Esophagus mucosa (tissue), 1 donor: ENCODE data around the gene AP1G2. TPM values are rescaled to one million over a fixed set of nuclear protein-coding genes. Genes with fewer than 3 reads are reported as not detected.

ENCODE experiments used
- ATAC-seq: fragments of 200-7000 bp; cut with Tn5 transposase; one replicate; pipeline ENCODE4 v1.9.1; 2020
- total RNA-seq: library from RNA; stranded (reverse); gene quantifications from one replicate; pipeline ENCODE4 v1.2.4, GENCODE V29; 2023
- donor health status: DM: yes; HTN: yes; CAD: no.

AP1G2 gene
- total RNA-seq, 1 donor from 2014 or later = 81.3 TPM

- ATAC-seq = peak; percentile 12
Observed at GRCh38 chr14:23556700-23557440, 10.7 kb downstream of the AP1G2 start.

DNA sequence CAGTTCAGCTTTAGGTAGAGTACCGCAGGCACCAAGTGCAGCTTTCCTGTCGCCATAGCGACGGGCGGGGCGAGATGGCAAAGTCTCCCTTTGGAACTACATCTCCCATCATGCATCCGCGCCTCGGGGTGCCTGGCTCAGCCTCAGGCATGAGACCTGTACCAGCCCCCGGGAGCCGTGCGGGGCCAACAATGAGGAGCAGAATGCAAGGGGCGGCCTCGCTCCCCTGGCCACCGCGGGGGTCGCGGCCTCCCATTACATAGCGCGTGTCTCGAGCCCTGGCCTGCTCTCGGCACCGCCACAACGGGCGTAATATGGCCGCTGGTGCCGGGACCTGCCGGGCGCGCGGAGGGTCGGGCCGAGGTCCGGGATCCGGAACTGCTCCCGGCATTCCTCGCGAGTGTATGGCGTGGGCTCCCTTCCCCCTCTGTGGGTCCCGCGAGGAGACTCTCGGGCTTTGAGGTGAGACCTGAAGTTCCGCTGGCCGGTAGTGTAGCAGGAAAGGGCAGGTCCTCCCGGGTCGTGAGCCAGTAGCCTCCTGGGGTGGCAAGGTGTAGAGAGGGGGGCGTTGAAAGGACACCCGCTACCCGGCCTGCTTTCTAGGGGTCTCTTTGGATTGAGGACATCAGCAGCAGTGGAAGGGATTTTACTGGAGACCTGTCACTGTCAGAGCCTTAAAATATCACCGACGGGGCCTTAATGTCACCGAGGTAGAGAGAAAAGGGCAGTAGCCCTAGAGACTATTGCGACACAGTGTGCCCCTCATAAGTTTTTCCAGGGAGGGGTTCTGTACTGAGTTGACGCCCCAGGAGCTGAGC, 11.5 kb downstream of the AP1G2 start, which contains the start of gene THTPA:
Gene THTPA, plus strand, starts transcription at position 390 of the 818 bp plus-strand sequence. CDS start 487 bp downstream, outside the sequence.
- ATAC-seq = peak; percentile 84

GRCh38 chr14:23555533-23555881, 12.1 kb downstream of the AP1G2 start:
- ATAC-seq = no peak

- peak; percentile 40 for ATAC-seq
Observed at GRCh38 chr14:23551266-23552028, 16.1 kb downstream of the AP1G2 start, which contains the start of gene ZFHX2. ZFHX2 (minus strand) TSS chr14:23551765; CDS start chr14:23535325, 16,440 bp downstream.

DNA sequence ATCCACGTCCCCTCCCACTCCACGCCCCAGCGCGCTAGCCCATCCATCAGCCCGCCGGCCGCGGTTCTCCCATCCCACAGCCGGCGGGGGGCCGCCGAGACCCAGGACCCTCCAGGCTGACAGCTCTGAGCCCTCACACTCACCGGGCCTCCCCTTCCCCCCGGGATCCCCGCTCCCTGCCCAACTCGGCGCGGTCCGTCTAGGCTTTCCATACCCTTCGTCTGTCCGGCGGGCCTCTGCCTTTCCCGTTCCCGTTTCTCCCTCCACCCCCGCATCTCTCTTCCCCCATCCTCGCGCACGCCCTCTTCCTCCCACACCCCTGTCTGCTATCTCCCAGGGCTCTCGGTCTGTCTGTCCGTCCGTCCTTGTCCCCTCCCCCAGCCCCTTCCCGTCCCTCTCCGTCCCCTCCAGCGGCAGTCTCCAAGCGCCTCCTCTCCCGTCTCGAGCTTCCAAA, 16.8 kb downstream of the AP1G2 start:
- ATAC-seq = no peak

- no peak for ATAC-seq
Observed at GRCh38 chr14:23550131-23550811, 17.3 kb downstream of the AP1G2 start.

GRCh38 chr14:23548351-23549318, 19.0 kb downstream of the AP1G2 start:
- ATAC-seq = no peak

- no peak for ATAC-seq
Observed at GRCh38 chr14:23547924-23548323, 19.7 kb downstream of the AP1G2 start.

DNA sequence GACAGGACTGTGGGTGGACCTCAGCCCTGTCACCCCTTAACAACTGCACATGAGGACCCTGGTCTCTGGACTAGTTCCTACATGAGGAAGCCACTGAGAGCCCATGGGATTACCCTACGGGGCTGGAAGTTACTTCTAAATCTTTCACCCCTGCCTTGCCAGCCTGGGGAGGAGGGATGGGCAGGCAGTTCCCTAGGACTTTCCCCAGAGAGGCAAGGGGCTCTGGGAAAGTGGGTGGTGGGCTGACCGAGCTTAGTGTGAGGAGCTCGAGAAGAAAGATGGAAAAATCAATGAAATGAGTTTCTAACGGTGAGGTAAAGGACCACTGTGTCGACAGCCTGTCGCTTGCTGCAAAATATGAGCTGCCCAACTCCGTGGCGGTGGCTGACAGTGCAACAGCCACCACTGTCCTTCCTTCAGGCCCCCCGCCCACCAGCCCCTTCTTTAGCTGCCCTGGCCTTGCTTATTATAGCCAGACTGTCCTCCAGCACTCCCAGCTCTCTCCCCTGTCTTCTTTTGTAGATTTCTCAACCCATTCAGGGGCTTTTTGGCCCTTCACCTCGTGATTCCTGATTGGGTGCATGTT, 21.0 kb downstream of the AP1G2 start:
- ATAC-seq = no peak

DNA sequence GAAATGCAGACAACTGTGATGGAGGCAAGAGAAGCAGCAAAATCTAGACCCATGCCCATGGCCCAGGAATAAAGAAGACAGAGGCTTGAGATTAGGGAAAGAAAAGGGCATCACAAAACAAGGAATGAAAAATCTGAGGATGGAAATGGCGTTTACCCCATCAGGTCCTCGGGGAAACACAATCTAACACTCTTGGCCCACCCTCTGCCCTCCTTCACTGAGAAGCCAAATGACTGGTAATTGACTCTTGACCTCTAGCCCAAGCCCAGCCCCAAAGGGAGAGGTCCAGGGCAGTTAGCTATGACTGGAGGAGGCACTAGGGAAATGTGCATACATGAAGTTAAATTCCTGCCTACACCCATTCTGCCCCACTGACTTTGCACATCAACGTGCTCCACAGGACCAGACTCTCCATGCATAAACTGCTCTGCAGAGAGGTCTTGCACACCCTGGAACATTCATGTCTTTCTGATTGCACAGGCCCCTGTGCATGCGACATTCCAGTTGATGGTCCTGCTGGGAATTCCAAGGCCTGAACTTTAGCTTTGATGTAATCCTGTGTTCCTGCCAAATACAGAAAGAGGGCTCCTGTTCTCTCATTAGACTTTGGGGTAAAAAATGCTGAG, 21.7 kb downstream of the AP1G2 start:
- ATAC-seq = no peak

- peak; percentile 25 for ATAC-seq
Observed at GRCh38 chr14:23544511-23545447, 22.8 kb downstream of the AP1G2 start.

- ATAC-seq = no peak
Observed at GRCh38 chr14:23543403-23543802, 24.2 kb downstream of the AP1G2 start.

DNA sequence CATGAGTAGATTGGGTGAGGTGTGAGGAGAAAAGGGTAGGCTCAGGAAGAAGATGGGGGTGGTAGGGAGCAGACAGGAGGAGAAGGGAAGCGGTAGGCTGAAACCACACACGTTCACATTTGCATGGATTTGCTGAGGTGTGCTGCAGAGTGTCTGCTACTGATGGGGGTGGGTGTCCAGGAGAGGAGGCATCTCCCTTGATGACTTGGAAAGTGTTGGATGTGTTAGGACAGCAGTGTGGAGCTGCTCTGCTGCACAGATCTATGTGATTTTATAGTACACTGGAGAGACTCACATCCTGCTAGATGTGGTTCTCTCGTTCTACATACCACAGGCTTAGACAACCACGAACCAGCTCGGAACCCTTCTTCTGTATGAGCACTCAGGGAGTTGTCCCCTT, 25.3 kb downstream of the AP1G2 start:
- no peak for ATAC-seq

DNA sequence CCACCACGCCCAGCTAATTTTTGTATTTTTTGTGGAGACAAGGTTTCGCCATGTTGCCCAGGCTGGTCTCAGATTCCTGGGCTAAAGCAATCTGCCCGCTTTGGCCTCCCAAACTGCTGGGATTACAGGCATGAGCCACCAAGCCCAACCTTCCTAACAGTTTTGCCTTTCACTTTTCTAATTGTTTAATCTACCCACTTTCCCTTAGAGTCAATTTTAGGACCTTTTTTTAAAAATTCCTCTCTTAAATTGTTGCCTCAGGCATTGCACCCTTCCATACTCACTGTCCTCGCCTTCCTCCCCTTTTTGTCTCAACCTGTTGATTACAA, 27.5 kb downstream of the AP1G2 start:
- no peak for ATAC-seq

DNA sequence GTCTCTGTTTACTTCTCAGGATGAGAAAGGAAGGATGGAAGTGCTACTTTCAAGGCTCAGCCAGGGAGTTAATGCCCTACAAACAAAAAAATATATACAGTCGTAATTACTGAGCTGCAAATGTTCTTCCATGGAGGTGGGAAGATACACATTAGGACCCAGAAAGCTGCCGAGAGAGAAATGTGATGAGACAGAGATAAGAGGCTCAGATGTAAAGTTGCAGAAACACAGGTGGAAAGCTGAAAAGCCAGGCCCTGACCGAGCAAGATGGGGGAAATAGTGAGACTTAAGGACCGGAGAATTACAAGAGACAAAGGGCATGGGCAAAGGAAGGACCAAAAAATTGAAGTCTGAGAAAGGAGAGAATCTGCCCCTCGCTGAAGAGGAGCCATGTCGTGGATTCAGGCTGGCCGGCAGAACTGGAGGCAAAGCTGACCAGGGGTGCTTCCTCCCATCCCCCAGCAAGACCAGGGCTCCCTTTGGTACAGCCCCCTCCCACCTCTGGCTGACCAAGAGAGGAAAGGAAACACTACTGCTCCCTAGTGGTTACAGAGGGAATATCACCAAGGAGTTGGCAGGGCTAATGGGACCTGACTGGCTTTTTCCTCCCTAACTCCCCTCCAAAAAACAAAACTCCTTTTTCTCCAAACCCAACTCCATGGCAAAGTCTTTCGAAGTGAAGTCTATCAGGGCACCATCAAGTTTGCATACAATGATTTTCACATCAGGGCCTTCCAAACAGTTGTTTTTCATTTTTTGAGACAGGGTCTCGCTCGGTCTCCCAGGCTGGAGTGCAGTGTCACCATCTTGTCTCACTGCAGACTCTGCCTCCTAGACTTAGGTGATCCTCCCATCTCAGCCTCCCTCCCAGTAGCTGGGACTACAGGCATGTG, 28.1 kb downstream of the AP1G2 start:
- peak; percentile 61 for ATAC-seq

DNA sequence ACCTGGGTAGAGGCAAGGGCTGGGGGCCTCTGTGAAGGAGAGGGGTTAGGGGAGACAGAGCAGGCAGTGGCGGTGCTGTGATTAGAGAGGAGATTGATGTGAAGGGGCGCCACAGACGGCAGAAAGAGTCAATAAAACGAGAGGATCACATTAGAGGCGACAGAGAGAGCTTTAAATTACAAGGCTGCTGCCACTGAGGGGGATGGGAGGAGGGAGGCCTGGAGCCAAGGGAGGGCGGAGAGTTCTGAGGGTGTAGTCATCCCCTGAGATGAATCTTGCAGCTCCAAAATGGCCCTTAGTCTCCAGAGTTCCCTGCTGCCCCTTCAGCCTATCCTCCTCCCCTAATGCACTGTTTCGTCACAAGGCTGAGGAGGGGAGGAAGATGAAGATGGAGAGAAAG, 28.8 kb downstream of the AP1G2 start:
- ATAC-seq = no peak

DNA sequence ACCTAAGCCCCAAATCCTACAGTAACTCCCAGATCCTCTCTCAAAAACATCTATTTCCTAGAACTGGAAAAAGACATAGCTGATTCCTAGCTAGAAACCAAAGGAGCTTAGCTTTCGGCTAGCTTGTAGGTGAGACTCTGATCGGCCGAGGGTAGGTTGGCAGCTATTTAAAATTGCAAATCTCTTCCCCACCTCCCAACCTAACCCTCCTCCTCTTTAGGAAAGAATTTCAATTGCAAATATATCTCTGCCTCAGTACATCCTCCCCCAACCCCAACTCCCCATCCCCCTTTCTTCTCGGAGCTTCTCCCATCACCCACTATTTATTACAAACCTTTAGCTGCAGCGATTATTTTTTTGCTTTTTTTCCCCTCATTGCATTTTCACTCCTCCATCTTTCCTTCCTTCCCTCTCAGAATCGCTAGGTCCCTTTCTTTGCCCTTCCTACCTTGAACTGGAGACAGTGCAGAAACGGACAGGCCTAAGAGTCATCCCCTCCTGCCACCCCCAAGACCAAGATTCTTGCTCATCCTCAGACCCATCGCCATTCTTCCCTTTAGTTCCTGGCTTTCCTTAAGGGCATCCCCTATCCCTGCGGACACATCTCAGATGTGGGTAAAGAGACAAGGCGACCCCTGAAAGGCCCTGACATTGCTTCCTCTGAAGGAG, 29.4 kb downstream of the AP1G2 start:
- ATAC-seq = no peak
